Endothelial cell of umbilical vein (primary cell): Measurements from ENCODE around the gene PDCD1LG2.

Source experiments
- CTCF ChIP-seq, 2 donors: IDR thresholded peaks; 1 replicate in 1 of 2; 2 replicates in 1 of 2; pipeline ENCODE4 v1.5.1; 2011; ENCODE audit warnings: low read length in 2 of 2, mild to moderate bottlenecking in 2 of 2, moderate library complexity in 2 of 2, control low read depth in 1 of 2, inconsistent platforms in 1 of 2, low read depth in 1 of 2; ENCODE audit not compliant: insufficient read depth in 1 of 2; ENCODE audit errors: extremely low read depth in 1 of 2
- EZH2 ChIP-seq: IDR thresholded peaks from 2 replicates; pipeline ENCODE4 v1.6.1; 2012; ENCODE audit warnings: borderline replicate concordance, low read depth, mild to moderate bottlenecking, moderate library complexity, low read length, inconsistent platforms; ENCODE audit not compliant: severe bottlenecking
- MYC ChIP-seq: IDR thresholded peaks from one replicate; pipeline ENCODE4 v1.6.1; 2011; ENCODE audit warnings: mild to moderate bottlenecking, low read depth, low read length
- POLR2A ChIP-seq: IDR thresholded peaks from 2 replicates; pipeline ENCODE4 v1.6.1; 2012; ENCODE audit warnings: low read depth, mild to moderate bottlenecking, control low read depth, low read length
- POLR2AphosphoS5 ChIP-seq: IDR thresholded peaks from 2 replicates; pipeline ENCODE4 v1.6.1; 2012; ENCODE audit warnings: low read depth, mild to moderate bottlenecking, control low read depth, low read length, moderate library complexity; ENCODE audit not compliant: insufficient read depth

GRCh38 chr9:5592231-5592630 lies 81.9 kb downstream of the PDCD1LG2 start:
- TF ChIP-seq POLR2AphosphoS5 (no peak), CTCF (IDR thresholded peaks at IDR 0.05; ENCODE audit: extremely low read depth in 1 of 2, insufficient read depth in 1 of 2, low read depth in 1 of 2, low read length in 2 of 2) (no peak), MYC (no peak), EZH2 (no peak), POLR2A (no peak)
